ENCODE results near the gene CLC. TPM values are rescaled to one million over a fixed set of nuclear protein-coding genes. Genes with fewer than 3 reads are reported as not detected.

CLC gene
- total RNA-seq, 1 experiment from 2014 or later, result not detected

- TF ChIP-seq ZNF263 (CRISPR knock-in tag; IDR thresholded peaks at IDR 0.05; ENCODE audit: low read depth) (no peak), ZNF423 (CRISPR knock-in tag; IDR thresholded peaks at IDR 0.05) (no peak), PREB (CRISPR knock-in tag; IDR thresholded peaks at IDR 0.05; ENCODE audit: borderline replicate concordance) (no peak), FOXK1 (CRISPR knock-in tag; IDR thresholded peaks at IDR 0.05) (no peak), SP1 (CRISPR knock-in tag; conservative IDR thresholded peaks at IDR 0.05) (no peak)
Measured at GRCh38 chr19:39696387-39696786, 41.4 kb downstream of the CLC start (continued).

DNA sequence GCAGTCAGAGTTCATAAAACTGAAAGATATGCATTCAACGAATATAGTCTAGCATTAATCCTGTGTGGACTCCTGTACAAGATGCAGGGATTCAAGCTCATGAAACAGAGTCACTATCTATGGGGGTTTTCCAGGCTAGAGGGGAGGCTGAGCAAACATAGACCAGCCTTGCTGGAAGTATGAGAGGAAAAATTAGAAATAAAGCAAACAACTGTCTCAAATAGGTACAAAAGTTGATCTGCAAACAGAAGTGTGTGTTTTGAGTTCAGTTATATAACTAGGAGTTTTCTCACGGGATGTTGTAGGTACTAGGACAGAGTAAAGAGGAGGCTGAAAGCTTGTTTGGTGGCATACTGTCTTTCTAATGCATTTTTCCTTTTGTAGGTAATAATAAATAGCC lies 42.1 kb downstream of the CLC start:
- Mint-ChIP-seq H3K36me3 (no peaks in the 10 kb centered on the region), H3K27ac (no peak overlapping the region), H3K27me3 (ENCODE audit: low read depth) (peaks cover 20% of the 10 kb centered on the region), H3K4me1 (peaks cover 7% of the 10 kb centered on the region), H3K9me3 (no peaks in the 10 kb centered on the region), H3K4me3 (no peak overlapping the region)
- ChIA-PET POLR2A (no interaction called here), CTCF (no interaction called here)
- no peak for DNase-seq (ENCODE audit: low spot score)
- no peak for ATAC-seq
- TF ChIP-seq GABPB1 (CRISPR knock-in tag; IDR thresholded peaks at IDR 0.05) (no peak), JUN (CRISPR knock-in tag; IDR thresholded peaks at IDR 0.05) (no peak)

GRCh38 chr19:39692822-39693221 lies 45.0 kb downstream of the CLC start:
- DNase-seq (ENCODE audit: low spot score) (no peak), ATAC-seq (no peak)
- peaks cover 20% of the 10 kb centered on the region for H3K27me3 Mint-ChIP-seq (ENCODE audit: low read depth)
- TF ChIP-seq, protein P1, sequence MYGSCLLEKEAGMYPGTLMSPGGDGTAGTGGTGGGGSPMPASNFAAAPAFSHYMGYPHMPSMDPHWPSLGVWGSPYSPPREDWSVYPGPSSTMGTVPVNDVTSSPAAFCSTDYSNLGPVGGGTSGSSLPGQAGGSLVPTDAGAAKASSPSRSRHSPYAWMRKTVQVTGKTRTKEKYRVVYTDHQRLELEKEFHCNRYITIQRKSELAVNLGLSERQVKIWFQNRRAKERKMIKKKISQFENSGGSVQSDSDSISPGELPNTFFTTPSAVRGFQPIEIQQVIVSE (CRISPR knock-in tag; IDR thresholded peaks at IDR 0.05; ENCODE audit: borderline replicate concordance), result no peak
- TF ChIP-seq CBFB (CRISPR knock-in tag; IDR thresholded peaks at IDR 0.05; ENCODE audit: low read depth) (no peak), ZSCAN18 (CRISPR knock-in tag; IDR thresholded peaks at IDR 0.05) (no peak), MAX (CRISPR knock-in tag; IDR thresholded peaks at IDR 0.05) (no peak), ZNF121 (CRISPR knock-in tag; IDR thresholded peaks at IDR 0.05) (no peak), ELF4 (CRISPR knock-in tag; IDR thresholded peaks at IDR 0.05; ENCODE audit: low read depth) (no peak), PRRX2 (CRISPR knock-in tag; IDR thresholded peaks at IDR 0.05) (no peak), ZBTB21 (CRISPR knock-in tag; IDR thresholded peaks at IDR 0.05; ENCODE audit: borderline replicate concordance) (no peak), MYBL2 (CRISPR knock-in tag; IDR thresholded peaks at IDR 0.05) (no peak), ESRRA (CRISPR knock-in tag; IDR thresholded peaks at IDR 0.05; ENCODE audit: borderline replicate concordance) (no peak), ZNF423 (CRISPR knock-in tag; IDR thresholded peaks at IDR 0.05) (no peak)
- H3K4me3 Mint-ChIP-seq, result no peak overlapping the region
- H3K4me1 Mint-ChIP-seq, result peaks cover 11% of the 10 kb centered on the region
- CTCF ChIA-PET, result interaction anchor here (0.8 kb wide), 1 partner anchor 100 kb away, joined by 3 read pairs; no protein-coding TSS in a partner anchor
- H3K27ac Mint-ChIP-seq, result no peak overlapping the region
- POLR2A ChIA-PET, result no interaction called here
- no peaks in the 10 kb centered on the region for H3K36me3 Mint-ChIP-seq
- H3K9me3 Mint-ChIP-seq, result no peaks in the 10 kb centered on the region

- POLR2A ChIA-PET, result no interaction called here
- Mint-ChIP-seq H3K4me1 (peaks cover 11% of the 10 kb centered on the region), H3K27me3 (ENCODE audit: low read depth) (peaks cover 13% of the 10 kb centered on the region), H3K27ac (no peak overlapping the region), H3K36me3 (no peaks in the 10 kb centered on the region), H3K4me3 (no peak overlapping the region), H3K9me3 (no peaks in the 10 kb centered on the region)
- CTCF ChIA-PET, result interaction anchor here (0.8 kb wide), 1 partner anchor 101 kb away, joined by 3 read pairs; no protein-coding TSS in a partner anchor
- DNase-seq (ENCODE audit: low spot score) (no peak), ATAC-seq (no peak)
- TF ChIP-seq AR (CRISPR knock-in tag; IDR thresholded peaks at IDR 0.05) (no peak), NFYB (CRISPR knock-in tag; conservative IDR thresholded peaks at IDR 0.05; ENCODE audit: low read depth) (no peak), JAZF1 (CRISPR knock-in tag; IDR thresholded peaks at IDR 0.05) (no peak), ZNF121 (CRISPR knock-in tag; IDR thresholded peaks at IDR 0.05) (no peak), MYBL2 (CRISPR knock-in tag; IDR thresholded peaks at IDR 0.05) (no peak), CREB1 (CRISPR knock-in tag; IDR thresholded peaks at IDR 0.05) (no peak), ZNF138 (CRISPR knock-in tag; conservative IDR thresholded peaks at IDR 0.05) (no peak), E2F1 (CRISPR knock-in tag; IDR thresholded peaks at IDR 0.05) (no peak)
Measured at GRCh38 chr19:39692166-39692565, 45.7 kb downstream of the CLC start.

All from WTC11 (cell line).